ENCODE measurements around the gene GDNF. TPM values are rescaled to one million over a fixed set of nuclear protein-coding genes. Genes with fewer than 3 reads are reported as not detected.
A peak's percentile ranks its signal among the peaks of the same experiment; 100 is the strongest.

Gene GDNF
- polyA plus RNA-seq, 1 experiment = 1.3 TPM

- no peaks in the 10 kb centered on the region for H3K27me3 ChIP-seq (ENCODE audit: control insufficient read depth, insufficient read depth, low read length)
- peak; percentile 100 for DNase-seq (ENCODE audit: low read depth)
- no peak overlapping the region for H3K4me3 ChIP-seq (ENCODE audit: low read depth, low read length)
- CTCF ChIA-PET = interaction anchor here (1.0 to 2.4 kb wide), 5 partner anchors 41 to 422 kb away, joined by 3 to 8 read pairs (median 3); no protein-coding TSS in a partner anchor
- TF ChIP-seq CTCF (IDR thresholded peaks at IDR 0.05; ENCODE audit: insufficient read depth, low read depth, low read length) = no peak
- no peaks in the 10 kb centered on the region for H3K36me3 ChIP-seq (ENCODE audit: control insufficient read depth, insufficient read depth, low read length)
- POLR2A ChIA-PET = no interaction called here
Measured at GRCh38 chr5:37771731-37772130, 68.1 kb downstream of the GDNF start.

- Histone ChIP-seq H3K27me3 (ENCODE audit: control insufficient read depth, insufficient read depth, low read length) (no peaks in the 10 kb centered on the region), H3K4me3 (ENCODE audit: low read depth, low read length) (no peak overlapping the region), H3K36me3 (ENCODE audit: control insufficient read depth, insufficient read depth, low read length) (no peaks in the 10 kb centered on the region)
- no peak for DNase-seq (ENCODE audit: low read depth)
- POLR2A ChIA-PET = no interaction called here
- CTCF ChIA-PET = interaction anchor here (1.2 to 1.3 kb wide), 4 partner anchors 33 to 422 kb away, joined by 3 to 4 read pairs (median 4); no protein-coding TSS in a partner anchor
- TF ChIP-seq CTCF (IDR thresholded peaks at IDR 0.05; ENCODE audit: insufficient read depth, low read depth, low read length) = no peak
Measured at GRCh38 chr5:37771203-37771611, 68.6 kb downstream of the GDNF start.

- Histone ChIP-seq H3K27me3 (ENCODE audit: control insufficient read depth, insufficient read depth, low read length) (no peaks in the 10 kb centered on the region), H3K36me3 (ENCODE audit: control insufficient read depth, insufficient read depth, low read length) (no peaks in the 10 kb centered on the region), H3K4me3 (ENCODE audit: low read depth, low read length) (no peak overlapping the region)
- ChIA-PET POLR2A (no interaction called here), CTCF (interaction anchor here (1.2 to 1.3 kb wide), 2 partner anchors 33 to 35 kb away, joined by 3 to 4 read pairs; no protein-coding TSS in a partner anchor)
- DNase-seq (ENCODE audit: low read depth) = no peak
- TF ChIP-seq CTCF (IDR thresholded peaks at IDR 0.05; ENCODE audit: insufficient read depth, low read depth, low read length) = no peak
Measured at GRCh38 chr5:37770786-37771185, 69.1 kb downstream of the GDNF start.

- ChIA-PET CTCF (interaction anchor here (0.7 to 1.3 kb wide), 5 partner anchors 29 to 356 kb away, joined by 3 to 4 read pairs (median 4); no protein-coding TSS in a partner anchor), POLR2A (no interaction called here)
- DNase-seq (ENCODE audit: low read depth) = no peak
- H3K27me3 ChIP-seq (ENCODE audit: control insufficient read depth, insufficient read depth, low read length) = no peaks in the 10 kb centered on the region
- no peaks in the 10 kb centered on the region for H3K36me3 ChIP-seq (ENCODE audit: control insufficient read depth, insufficient read depth, low read length)
- TF ChIP-seq CTCF (IDR thresholded peaks at IDR 0.05; ENCODE audit: insufficient read depth, low read depth, low read length) = no peak
- no peak overlapping the region for H3K4me3 ChIP-seq (ENCODE audit: low read depth, low read length)
Measured at GRCh38 chr5:37769840-37770239, 70.0 kb downstream of the GDNF start.

GRCh38 chr5:37769108-37769507 lies 70.7 kb downstream of the GDNF start:
- ChIA-PET CTCF (interaction anchor here (0.7 to 1.4 kb wide), 4 partner anchors 11 to 356 kb away, joined by 3 to 4 read pairs (median 4); no protein-coding TSS in a partner anchor), POLR2A (no interaction called here)
- Histone ChIP-seq H3K27me3 (ENCODE audit: control insufficient read depth, insufficient read depth, low read length) (no peaks in the 10 kb centered on the region), H3K36me3 (ENCODE audit: control insufficient read depth, insufficient read depth, low read length) (no peaks in the 10 kb centered on the region), H3K4me3 (ENCODE audit: low read depth, low read length) (no peak overlapping the region)
- no peak for TF ChIP-seq CTCF (IDR thresholded peaks at IDR 0.05; ENCODE audit: insufficient read depth, low read depth, low read length)
- DNase-seq (ENCODE audit: low read depth) = no peak
